SKM-1 (cell line): ENCODE results near the gene RBM6.
"Not testable (repeated sequence)": the region's sequence is repeated elsewhere in the genome, so short reads cannot be mapped to it uniquely, and the experiment has no call there.

Source experiments
- DNase-seq: peaks from one replicate; lab custom pipeline; 2025; ENCODE audit not compliant: unreplicated experiment; lab: John Stamatoyannopoulos, UW

RBM6 gene

DNA sequence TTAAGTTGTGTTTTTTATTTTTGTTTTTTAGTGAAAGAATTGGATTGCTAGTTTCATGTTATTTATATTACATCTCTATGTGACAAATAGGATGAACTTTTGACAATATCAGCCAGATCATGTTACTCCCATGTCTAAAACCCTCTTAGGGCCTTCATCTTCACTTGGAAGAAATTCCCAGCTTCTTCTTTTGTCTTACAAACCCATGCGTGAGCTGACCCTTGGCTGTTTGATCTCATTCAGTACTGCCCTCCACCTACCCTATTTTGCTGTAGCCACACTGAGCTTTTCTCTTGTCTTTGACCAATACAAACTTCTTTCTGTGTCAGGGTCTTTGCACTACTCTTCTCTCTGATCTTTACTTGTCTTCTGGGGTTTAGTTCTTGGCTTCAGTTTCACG lies 37.0 kb downstream of the RBM6 start:
- no peak for DNase-seq

DNA sequence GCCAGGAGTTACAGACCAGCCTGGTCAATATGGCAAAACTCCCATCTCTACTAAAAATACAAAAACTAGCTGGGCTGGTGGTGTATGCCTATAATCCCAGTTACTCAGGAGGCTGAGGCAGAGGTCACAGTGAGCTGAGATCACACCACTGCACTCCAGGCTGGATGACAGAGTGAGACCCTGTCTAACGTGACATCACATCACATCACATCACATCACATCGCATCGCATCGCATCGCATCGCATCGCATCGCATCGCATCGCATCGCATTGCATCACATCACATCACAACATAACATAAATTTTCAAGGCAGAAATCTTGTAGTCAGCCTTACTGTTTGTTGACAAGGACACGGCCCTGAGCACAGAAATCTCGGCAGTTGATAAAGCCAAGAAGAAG lies 44.4 kb downstream of the RBM6 start:
- DNase-seq: no peak

DNA sequence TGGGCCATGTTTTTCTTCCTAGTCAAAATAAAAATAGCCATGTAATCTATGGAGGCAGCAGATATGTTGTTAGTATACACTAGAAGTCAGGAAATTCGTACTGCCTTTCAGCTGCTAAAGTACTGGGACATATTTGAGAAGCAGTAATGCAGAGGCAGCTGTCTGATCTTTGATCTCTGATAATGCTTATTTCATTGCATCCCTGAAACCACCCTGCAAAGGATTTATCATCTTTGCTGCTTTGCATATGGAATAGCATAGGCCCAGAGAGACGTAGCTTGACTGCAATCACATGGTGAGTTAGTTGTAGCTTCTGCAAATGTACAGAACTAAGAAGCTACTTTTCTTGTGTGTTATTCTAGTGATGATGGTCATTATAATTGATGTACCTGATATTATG lies 52.4 kb downstream of the RBM6 start:
- no peak for DNase-seq

DNA sequence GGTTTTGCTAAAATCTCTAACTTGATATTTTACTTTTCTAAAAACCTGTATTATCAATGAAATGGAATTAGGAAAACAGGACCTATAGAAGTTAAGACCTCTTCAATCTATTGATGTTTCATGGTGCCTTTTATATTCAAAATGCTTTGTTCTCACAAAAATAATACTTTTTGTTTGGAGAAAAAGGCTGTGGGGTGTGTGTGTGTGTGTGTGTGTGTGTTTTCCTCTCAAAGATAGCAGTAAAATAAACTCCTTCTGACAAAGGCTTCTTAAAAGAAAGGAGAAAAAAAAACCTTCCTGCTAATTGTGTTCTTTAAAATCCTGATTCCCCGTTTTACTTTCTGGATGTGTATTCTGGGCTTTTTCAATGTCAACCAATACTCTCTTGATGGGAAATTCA lies 54.5 kb downstream of the RBM6 start:
- DNase-seq: no peak

DNA sequence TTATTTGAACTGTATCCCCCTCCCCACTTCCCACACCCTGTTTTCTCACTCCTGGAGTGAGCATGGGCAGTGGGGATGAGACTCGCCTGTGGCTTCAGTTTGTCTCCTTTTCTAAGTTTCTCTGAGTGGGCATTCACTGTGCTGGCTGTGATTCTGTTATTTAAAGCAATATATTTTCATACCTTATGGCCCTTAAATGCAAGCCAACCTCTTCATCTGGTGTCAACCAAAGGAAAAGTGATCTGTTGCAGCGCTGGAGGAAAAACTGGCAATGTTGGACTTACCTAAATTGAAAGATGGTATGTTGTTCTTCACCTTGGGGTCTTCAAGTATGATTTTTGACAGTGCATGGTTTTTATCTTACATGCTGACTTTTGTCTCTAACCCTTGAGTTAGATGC lies 56.1 kb downstream of the RBM6 start:
- no peak for DNase-seq

DNA sequence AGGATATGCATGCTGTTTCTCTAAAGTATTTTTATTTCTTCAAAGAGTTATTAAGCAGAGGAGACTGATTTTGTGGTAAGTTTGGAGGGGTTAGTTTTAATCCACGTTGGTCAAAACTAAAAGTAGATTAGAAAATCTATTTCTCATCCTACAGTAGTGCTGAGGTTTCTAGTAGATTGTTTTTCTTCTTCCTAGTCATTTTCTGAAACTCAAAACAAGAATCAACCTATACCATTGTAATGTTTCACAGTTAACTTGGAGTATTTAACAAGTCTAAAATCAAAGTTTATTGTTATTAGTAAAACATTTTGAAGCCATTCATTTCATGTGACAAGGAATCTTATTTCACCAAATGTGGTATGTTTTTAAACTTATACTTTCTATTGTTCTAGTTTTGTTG lies 57.9 kb downstream of the RBM6 start:
- no peak for DNase-seq

DNA sequence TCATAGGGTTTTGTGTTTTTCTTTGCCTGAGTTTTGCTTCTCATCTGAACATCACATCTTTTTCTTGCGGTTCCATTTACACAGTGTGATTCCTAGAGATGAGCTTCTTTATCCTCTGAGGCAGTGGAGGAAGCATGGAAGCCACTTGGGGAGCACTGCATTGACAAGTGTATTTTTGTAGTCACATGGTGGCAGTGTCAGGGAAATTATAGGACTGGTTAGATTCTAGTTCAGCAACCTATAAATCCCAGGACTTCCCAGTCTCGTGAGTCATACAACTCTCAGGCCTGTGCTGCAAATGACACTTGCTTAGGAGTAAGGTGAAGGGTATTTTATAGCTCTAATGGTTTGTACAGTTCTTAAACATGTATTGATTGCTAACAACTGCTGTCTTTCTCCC lies 58.4 kb downstream of the RBM6 start:
- DNase-seq: no peak

DNA sequence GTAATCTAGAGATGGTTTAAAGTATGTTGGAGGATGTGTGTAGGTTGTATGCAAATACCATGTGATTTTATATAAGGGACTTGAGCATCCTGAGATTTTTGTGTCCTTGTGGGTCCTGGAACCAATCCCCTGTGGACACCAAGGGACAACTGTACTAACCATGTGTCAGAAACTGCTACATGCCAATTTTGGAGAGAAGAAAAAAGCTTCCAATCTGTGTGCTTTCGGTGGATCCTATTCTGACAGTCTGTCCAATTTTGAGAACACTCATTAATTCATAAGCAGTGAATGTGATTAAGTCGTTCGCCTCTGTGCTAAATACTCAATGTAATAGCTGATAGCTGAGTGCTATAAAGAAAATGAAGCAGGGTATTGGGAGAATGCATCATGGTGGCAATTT lies 61.6 kb downstream of the RBM6 start:
- DNase-seq: no peak

DNA sequence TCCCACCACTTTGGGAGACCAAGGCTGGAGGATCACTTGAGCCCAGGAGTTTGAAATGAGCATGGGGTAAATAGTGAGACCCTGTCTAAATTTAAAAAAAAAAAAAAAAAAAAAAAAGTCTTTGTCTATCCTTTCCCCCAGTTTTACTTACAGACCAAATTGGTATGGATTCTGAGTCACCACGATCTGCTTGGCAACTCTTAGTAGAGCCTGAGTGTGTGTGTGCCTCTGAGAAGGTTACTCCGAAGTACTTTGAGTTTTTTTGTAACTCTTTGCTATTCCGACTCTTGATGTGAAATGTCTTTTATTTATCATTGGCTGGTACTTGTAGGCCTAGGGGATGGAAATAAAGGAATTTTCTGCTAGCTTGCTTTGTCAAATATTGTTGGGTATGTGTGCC lies 63.3 kb downstream of the RBM6 start:
- no peak for DNase-seq

DNA sequence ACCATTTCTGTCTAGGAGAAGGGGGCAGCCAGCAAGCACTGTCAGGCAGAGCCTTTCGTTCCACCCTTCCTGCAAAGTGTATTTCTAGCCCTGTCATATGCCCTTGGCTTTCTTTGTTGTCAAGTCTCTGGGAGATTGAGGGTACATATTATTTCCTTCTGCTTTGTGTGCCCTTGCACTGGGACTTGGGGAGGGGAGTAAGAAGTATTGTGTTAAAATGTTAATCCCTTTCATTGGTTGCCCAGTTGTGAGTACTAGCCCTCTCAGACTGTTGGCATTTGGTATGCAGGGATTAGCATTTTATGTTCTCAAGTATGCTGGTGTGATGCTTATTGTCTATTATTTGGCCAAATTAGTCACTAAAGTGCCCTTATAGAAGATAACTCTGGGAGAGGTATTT lies 63.9 kb downstream of the RBM6 start:
- no peak for DNase-seq

DNA sequence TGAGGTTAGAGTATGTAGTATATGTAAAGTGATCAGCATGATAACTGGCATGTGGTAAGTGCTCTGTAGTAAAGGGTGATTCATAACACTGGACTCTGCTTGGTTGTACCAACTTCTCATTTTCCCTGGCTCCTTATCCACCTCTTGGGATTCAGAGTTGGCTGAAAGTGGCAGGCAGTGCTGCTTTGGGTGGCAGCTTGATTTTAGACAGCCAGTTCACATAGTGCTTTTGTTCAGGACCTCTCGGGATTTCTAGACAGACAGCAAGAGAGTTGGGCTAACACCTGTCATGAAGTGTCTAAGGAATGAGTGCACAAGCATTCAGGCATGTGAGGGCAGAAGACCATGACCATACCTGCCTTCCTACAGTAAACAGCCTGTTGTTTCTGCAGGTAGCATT lies 69.0 kb downstream of the RBM6 start:
- DNase-seq: no peak

DNA sequence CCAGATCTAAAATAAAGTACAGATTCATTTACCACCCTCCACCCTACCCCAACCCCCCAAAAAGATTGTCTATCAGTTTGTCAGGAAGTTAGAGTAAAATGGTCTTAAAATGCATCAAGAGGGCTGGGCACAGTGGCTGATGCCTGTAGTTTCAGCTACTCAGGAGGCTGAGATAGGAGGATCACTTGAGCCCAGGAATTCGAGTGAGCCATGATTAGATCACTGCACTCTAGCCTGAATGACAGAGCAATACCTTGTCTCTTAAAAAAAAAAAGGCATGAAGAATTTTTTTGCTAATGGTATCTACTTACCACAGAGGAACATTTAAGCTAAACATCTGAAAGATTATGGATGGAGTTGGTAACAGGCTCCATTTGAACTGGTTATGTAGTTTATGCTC lies 71.0 kb downstream of the RBM6 start:
- DNase-seq: no peak

DNA sequence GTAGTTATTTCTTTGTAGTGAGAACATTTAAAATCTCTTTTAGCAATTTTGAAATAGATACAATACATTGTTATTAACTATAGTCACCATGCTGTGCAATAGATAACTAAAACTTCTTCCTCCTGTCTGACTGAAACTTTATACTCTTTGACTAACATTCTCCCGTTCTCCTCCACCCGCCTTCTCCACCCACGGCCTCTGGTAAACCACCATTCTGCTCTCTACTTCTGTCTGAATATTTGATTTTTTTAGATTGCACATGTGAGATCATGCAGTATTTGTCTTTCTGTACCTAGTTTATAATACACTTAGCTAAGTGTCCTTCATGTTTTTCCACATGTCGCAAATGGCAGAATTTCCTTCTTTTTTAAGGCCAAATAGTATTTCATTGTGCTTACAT lies 76.0 kb downstream of the RBM6 start:
- no peak for DNase-seq

DNA sequence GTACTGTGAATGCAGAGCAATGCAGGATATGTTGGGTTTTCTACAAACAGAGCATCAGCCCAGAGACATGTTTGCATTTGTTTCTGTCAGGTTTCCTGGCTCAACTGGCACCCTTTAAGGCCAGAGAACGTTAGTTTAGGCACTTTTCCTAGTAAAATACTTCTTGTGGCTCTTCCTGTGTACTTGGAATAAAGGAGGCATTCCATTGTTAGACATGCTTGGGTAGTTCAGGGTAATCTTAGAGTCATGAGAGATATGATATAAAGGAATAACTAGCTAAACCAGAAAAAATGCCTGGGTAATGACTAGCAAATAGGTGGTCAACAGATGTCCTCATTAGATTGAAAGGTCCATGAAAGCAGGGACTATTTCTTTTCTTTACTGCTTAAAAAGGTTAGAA lies 88.4 kb downstream of the RBM6 start:
- DNase-seq: no peak

DNA sequence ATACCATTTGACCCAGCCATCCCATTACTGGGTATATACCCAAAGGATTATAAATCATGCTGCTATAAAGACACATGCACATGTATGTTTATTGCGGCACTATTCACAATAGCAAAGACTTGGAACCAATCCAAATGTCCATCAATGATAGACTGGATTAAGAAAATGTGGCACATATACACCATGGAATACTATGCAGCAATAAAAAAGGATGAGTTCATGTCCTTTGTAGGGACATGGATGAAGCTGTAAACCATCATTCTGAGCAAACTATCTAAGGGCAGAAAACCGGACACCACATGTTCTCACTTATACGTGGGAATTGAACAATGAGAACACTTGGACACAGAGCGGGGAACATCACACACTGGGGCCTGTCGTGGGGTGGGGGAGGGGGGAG lies 91.3 kb downstream of the RBM6 start:
- not testable (repeated sequence) for DNase-seq

DNA sequence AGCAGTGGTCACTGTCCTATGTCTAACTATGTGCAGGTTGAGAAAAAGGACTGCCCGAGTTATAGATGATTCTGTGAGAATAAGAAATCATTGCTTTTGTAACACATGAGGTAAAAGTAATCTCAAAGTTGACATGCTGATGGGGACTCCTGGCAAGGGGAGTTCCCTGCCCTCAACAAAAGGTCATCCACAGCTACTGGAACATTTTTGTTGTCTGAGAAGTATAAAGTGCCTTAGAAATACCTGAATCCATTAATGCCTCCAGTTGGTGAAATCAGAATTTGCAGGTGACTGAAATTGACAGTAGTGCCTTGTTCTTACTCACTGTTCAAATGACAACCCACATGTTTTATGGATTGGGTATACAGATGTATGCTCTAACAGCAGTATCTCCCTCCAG lies 105.0 kb downstream of the RBM6 start:
- no peak for DNase-seq

DNA sequence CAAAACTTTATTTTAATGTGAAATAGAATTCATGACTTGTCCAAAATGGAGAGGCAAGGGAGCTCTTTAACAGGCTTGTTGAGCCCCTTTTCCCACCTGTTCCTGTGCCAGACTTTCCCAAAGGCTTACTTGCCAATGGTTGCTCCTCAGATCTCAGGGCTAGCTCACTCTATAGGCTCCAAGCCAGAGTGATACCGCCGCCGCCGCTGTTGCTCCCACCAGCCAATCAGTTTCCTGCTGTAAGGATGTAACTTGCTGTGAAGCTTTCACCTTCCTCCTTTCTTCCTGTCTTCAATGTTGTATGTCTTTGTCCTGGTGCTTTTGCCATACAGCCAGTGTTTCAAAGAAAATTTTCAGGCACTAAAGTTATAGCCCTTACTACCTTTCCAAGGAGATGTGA lies 107.5 kb downstream of the RBM6 start:
- DNase-seq: no peak

DNA sequence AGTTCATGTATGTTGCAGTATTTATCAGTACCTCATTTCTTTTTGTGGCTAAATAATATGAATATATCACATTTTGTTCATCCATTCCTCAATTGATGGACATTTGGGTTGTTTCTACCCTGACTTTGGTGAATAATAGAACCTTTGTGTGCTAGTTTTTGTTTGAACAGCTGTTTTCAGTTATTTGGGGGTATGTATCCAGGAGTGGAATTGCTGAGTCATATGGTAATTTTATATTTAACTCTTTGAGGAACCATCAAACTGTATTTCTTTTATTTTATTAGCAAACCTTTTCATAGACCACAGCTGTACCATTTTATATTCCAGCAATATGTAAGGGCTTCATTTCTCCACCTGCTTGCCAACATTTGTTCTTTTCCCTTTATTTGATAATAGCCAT lies 110.4 kb downstream of the RBM6 start:
- no peak for DNase-seq

DNA sequence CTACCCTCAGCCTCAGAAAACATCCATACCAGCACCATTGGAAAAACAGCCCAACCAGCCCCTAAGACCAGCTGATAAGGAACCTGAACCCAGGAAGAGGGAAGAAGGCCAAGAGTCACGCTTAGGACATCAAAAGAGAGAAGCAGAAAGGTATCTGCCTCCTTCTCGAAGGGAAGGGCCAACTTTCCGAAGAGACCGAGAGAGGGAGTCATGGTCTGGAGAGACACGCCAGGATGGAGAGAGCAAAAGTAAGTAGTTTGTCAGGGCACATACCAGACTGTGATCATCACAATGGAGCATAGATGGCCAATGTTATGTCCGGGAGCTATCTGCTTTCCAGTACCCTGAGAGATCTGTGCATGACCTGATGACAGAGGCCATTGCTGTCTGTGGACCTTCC lies 117.8 kb downstream of the RBM6 start:
- DNase-seq: no peak

DNA sequence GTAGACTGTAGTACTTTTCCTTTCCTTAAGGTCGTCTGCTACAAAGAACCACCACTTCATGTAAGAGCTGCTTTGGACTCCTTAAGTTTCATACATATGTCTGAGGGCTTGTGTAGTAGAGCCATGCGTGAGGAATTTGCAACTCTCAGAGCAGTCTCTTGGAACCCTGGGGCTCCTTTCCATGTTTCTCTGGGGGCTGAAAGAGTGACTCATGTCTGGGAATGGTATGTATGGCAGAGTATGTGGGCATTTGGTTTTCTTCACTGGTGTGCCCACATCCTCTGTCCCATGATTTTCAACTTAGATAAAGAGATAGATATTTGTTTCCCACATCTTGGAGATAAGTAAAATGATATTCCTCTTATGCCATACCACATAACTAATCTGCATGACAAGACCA lies 128.2 kb downstream of the RBM6 start:
- DNase-seq: no peak

DNA sequence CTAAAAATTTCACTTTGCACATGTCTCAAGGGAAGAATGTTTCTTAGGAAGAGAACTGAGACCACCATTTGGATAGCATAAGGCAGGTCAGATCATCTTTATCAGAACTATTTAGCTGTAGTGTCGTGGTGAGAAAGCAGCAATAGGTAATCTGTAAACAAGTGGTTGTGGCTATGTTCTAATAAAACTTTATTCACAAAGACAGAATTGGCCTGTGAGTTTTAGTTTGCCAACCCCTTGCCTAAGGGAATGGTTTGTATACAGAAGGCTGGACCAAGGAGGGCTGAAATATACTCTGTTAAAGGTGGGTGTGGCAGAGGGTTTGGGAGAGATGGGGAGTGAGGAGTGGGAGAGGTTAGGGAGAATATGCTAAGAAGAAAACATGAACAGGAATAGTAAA lies 138.1 kb downstream of the RBM6 start:
- DNase-seq: no peak

DNA sequence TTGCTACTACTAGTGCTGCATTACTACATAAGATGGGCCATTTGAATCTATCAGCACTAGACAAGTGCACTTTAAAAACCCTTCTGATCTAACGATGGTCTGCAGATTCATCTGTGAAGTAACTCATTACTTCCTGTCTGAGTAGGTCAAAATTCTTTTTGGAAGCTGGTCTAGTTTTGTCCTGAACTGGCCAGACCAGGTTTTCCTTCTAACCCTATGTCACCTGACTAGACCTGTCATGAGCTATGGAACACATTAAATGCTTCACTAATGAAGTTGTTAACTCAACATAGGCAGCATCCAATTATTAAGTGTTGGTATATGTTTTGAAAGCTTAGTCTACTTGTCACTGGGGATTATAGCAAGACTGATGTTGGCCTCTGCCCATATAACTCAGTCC lies 138.7 kb downstream of the RBM6 start:
- no peak for DNase-seq

DNA sequence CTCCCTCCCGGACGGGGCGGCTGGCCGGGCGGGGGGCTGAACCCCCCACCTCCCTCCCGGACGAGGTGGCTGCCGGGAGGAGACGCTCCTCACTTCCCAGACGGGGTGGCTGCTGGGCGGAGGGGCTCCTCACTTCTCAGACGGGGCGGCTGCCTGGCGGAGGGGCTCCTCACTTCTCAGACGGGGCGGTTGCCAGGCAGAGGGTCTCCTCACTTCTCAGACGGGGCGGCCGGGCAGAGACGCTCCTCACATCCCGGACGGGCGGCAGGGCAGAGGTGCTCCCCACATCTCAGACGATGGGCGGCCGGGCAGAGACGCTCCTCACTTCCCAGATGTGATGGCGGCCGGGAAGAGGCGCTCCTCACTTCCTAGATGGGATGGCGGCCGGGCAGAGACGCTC lies 145.0 kb downstream of the RBM6 start:
- DNase-seq: not testable (repeated sequence)
